Stimulated activated CD4-positive, alpha-beta T cell treated with anti-CD3 and anti-CD28 coated beads, TNF-alpha, amount 100 ng/mL, for 4 hours (primary cell): ENCODE data around the gene B3GALT5.

ENCODE experiments used
- DNase-seq, 3 experiments: peaks; one replicate each; pipeline ENCODE4 v3.0.0-alpha.2; 2020; ENCODE audit warnings: low read depth in 3 of 3

Gene B3GALT5

GRCh38 chr21:39696196-39696595 lies 83.5 kb downstream of the B3GALT5 start:
- no peak for DNase-seq

- no peak for DNase-seq
Measured at GRCh38 chr21:39696618-39697017, 83.9 kb downstream of the B3GALT5 start.

- no peak for DNase-seq
Measured at GRCh38 chr21:39700318-39700717, 87.6 kb downstream of the B3GALT5 start.

- DNase-seq = no peak
Measured at GRCh38 chr21:39703578-39703977, 90.8 kb downstream of the B3GALT5 start.

- no peak for DNase-seq
Measured at GRCh38 chr21:39705849-39706248, 93.1 kb downstream of the B3GALT5 start.

- no peak for DNase-seq
Measured at GRCh38 chr21:39707316-39707715, 94.6 kb downstream of the B3GALT5 start.

GRCh38 chr21:39710866-39711265 lies 98.1 kb downstream of the B3GALT5 start:
- no peak for DNase-seq

GRCh38 chr21:39712273-39712672 lies 99.5 kb downstream of the B3GALT5 start:
- no peak for DNase-seq

- no peak for DNase-seq
Measured at GRCh38 chr21:39712976-39713375, 100.2 kb downstream of the B3GALT5 start.

GRCh38 chr21:39713905-39714304 lies 101.2 kb downstream of the B3GALT5 start:
- no peak for DNase-seq

- no peak for DNase-seq
Measured at GRCh38 chr21:39714331-39714730, 101.6 kb downstream of the B3GALT5 start.

GRCh38 chr21:39715804-39716397 lies 103.2 kb downstream of the B3GALT5 start:
- DNase-seq = peak in 1 of 3 experiments; percentile 1

- DNase-seq = no peak
Measured at GRCh38 chr21:39720126-39720778, 107.5 kb downstream of the B3GALT5 start.

- DNase-seq = no peak
Measured at GRCh38 chr21:39721885-39722284, 109.1 kb downstream of the B3GALT5 start.
